WTC11 (cell line): ENCODE results near the gene POLR3A. TPM values are rescaled to one million over a fixed set of nuclear protein-coding genes. Genes with fewer than 3 reads are reported as not detected.

ENCODE experiments used
- ATAC-seq: fragments of 200-7000 bp; cut with Tn5 transposase; 2 replicates; pipeline ENCODE4 v1.10.0; 2021; ENCODE audit warnings: mild to moderate bottlenecking, moderate library complexity
- Bru-seq: library from RNA; stranded (reverse); fragments of 400-500 nt; gene quantifications from one replicate; lab custom pipeline; 2021; lab: Mats Ljungman, UMichigan
- CTCF ChIA-PET: fragments of 300-600 bp; sonication (Branson Sonifier 250); formaldehyde crosslinking; loops from one replicate; lab custom pipeline; 2021; ENCODE audit warnings: antibody characterized with exemption; lab: Charles Lee
- POLR2A ChIA-PET: fragments of 350-600 bp; sonication (Branson Sonifier 250); formaldehyde crosslinking; loops from one replicate; lab custom pipeline; 2021; ENCODE audit warnings: antibody characterized with exemption; lab: Charles Lee
- DNase-seq: peaks from one replicate; pipeline ENCODE4 v3.0.0; 2021; ENCODE audit warnings: low spot score
- H3K27ac Mint-ChIP-seq: 2 replicates; pipeline ENCODE4 v1.8.0; 2021; ENCODE audit warnings: mixed read lengths
- H3K27me3 Mint-ChIP-seq: 2 replicates; pipeline ENCODE4 v1.8.0; 2021; ENCODE audit warnings: low read depth, mild to moderate bottlenecking, moderate library complexity, mixed read lengths
- H3K36me3 Mint-ChIP-seq: 2 replicates; pipeline ENCODE4 v1.8.0; 2021; ENCODE audit warnings: mixed read lengths
- H3K4me1 Mint-ChIP-seq: 2 replicates; pipeline ENCODE4 v1.8.0; 2022; ENCODE audit warnings: mixed read lengths
- H3K4me3 Mint-ChIP-seq: 2 replicates; pipeline ENCODE4 v1.8.0; 2021; ENCODE audit warnings: mild to moderate bottlenecking, moderate library complexity, mixed read lengths
- H3K9me3 Mint-ChIP-seq: 2 replicates; pipeline ENCODE4 v1.8.0; 2021; ENCODE audit warnings: mixed read lengths
- CREB1 ChIP-seq: sonication (generic); formaldehyde crosslinking; IDR thresholded peaks from 2 replicates; pipeline ENCODE4 v1.8.0; 2023; ENCODE audit warnings: mild to moderate bottlenecking, missing genetic modification reagents
- CREM ChIP-seq: sonication (generic); formaldehyde crosslinking; IDR thresholded peaks from 2 replicates; pipeline ENCODE4 v1.8.1; 2022; ENCODE audit warnings: mild to moderate bottlenecking, missing genetic modification reagents, moderate library complexity
- ETV6 ChIP-seq: sonication (generic); formaldehyde crosslinking; IDR thresholded peaks from 2 replicates; pipeline ENCODE4 v1.8.1; 2022; ENCODE audit warnings: mild to moderate bottlenecking, missing genetic modification reagents
- FOXJ3 ChIP-seq: sonication (generic); formaldehyde crosslinking; IDR thresholded peaks from 2 replicates; pipeline ENCODE4 v1.9.0; 2021; ENCODE audit warnings: missing genetic modification reagents, mild to moderate bottlenecking, borderline replicate concordance
- FOXK1 ChIP-seq: sonication (generic); formaldehyde crosslinking; IDR thresholded peaks from 2 replicates; pipeline ENCODE4 v1.8.0; 2022; ENCODE audit warnings: mild to moderate bottlenecking, moderate library complexity, missing genetic modification reagents
- GABPB1 ChIP-seq: sonication (generic); formaldehyde crosslinking; IDR thresholded peaks from 2 replicates; pipeline ENCODE4 v1.8.1; 2023; ENCODE audit warnings: mild to moderate bottlenecking, missing genetic modification reagents
- GTF2I ChIP-seq: fragments of 250-450 bp; sonication (Bioruptor Pico); conservative IDR thresholded peaks from 2 replicates; pipeline ENCODE4 v1.4.0; 2021; ENCODE audit warnings: mild to moderate bottlenecking
- JAZF1 ChIP-seq: fragments of 250-450 bp; sonication (Bioruptor Pico); IDR thresholded peaks from 2 replicates; pipeline ENCODE4 v1.9.0; 2021; ENCODE audit warnings: moderate library complexity, mild to moderate bottlenecking, inconsistent platforms
- JUN ChIP-seq: sonication (generic); formaldehyde crosslinking; IDR thresholded peaks from 2 replicates; pipeline ENCODE4 v1.8.0; 2023; ENCODE audit warnings: mild to moderate bottlenecking, missing genetic modification reagents
- NFE2L1 ChIP-seq: sonication (generic); formaldehyde crosslinking; IDR thresholded peaks from 2 replicates; pipeline ENCODE4 v1.8.1; 2023; ENCODE audit warnings: missing genetic modification reagents
- NR2C2 ChIP-seq: sonication (generic); formaldehyde crosslinking; IDR thresholded peaks from 2 replicates; pipeline ENCODE4 v1.8.0; 2022; ENCODE audit warnings: mild to moderate bottlenecking, missing genetic modification reagents
- PRRX2 ChIP-seq: fragments of 250-450 bp; sonication (Bioruptor Pico); IDR thresholded peaks from 2 replicates; pipeline ENCODE4 v1.8.0; 2021; ENCODE audit warnings: mild to moderate bottlenecking
- SMAD3 ChIP-seq: sonication (generic); formaldehyde crosslinking; IDR thresholded peaks from 2 replicates; pipeline ENCODE4 v1.8.0; 2022; ENCODE audit warnings: missing genetic modification reagents, mild to moderate bottlenecking, borderline replicate concordance
- SP1 ChIP-seq: sonication (generic); formaldehyde crosslinking; conservative IDR thresholded peaks from 2 replicates; pipeline ENCODE4 v1.8.1; 2022; ENCODE audit warnings: missing genetic modification reagents
- TEAD1 ChIP-seq: sonication (generic); formaldehyde crosslinking; IDR thresholded peaks from 2 replicates; pipeline ENCODE4 v1.8.0; 2022; ENCODE audit warnings: mild to moderate bottlenecking, missing genetic modification reagents
- TEAD4 ChIP-seq: sonication (generic); formaldehyde crosslinking; IDR thresholded peaks from 2 replicates; pipeline ENCODE4 v1.8.0; 2022; ENCODE audit warnings: mild to moderate bottlenecking, missing genetic modification reagents
- TP53 ChIP-seq: sonication (generic); formaldehyde crosslinking; IDR thresholded peaks from 2 replicates; pipeline ENCODE4 v1.8.1; 2023; ENCODE audit warnings: mild to moderate bottlenecking, missing genetic modification reagents
- ZBTB21 ChIP-seq: sonication (generic); formaldehyde crosslinking; IDR thresholded peaks from 2 replicates; pipeline ENCODE4 v1.8.1; 2023; ENCODE audit warnings: mild to moderate bottlenecking, missing genetic modification reagents, borderline replicate concordance
- long read RNA-seq, 3 experiments: library from RNA in 1 of 3; library from capped mRNA in 1 of 3; library from polyadenylated mRNA in 1 of 3; unstranded in 2 of 3; stranded (forward) in 1 of 3; transcript quantifications; one replicate each; pipeline ENCODE4 v2.0.0, GENCODE V29; 2021
- total RNA-seq: library from RNA; stranded (reverse); gene quantifications from 3 replicates; pipeline ENCODE4 v1.2.3, GENCODE V29; 2021
- TF ChIP-seq, protein P1 (sequence below): sonication (generic); formaldehyde crosslinking; IDR thresholded peaks from 2 replicates; pipeline ENCODE4 v1.8.1; 2023; ENCODE audit warnings: mild to moderate bottlenecking, missing genetic modification reagents, moderate library complexity
- TF ChIP-seq, protein P2 (sequence below): fragments of 250-450 bp; sonication (Bioruptor Pico); IDR thresholded peaks from 2 replicates; pipeline ENCODE4 v1.9.0; 2021; ENCODE audit warnings: mild to moderate bottlenecking
- TF ChIP-seq, protein P3 (sequence below): fragments of 200-600 bp; IDR thresholded peaks from 2 replicates; pipeline ENCODE4 v1.8.0; 2022; ENCODE audit warnings: antibody characterized with exemption
- TF ChIP-seq, protein P4 (sequence below): fragments of 250-450 bp; sonication (Bioruptor Pico); IDR thresholded peaks from 2 replicates; pipeline ENCODE4 v1.9.0; 2021; ENCODE audit warnings: mild to moderate bottlenecking
- TF ChIP-seq, protein P5 (sequence below): sonication (generic); formaldehyde crosslinking; IDR thresholded peaks from 2 replicates; pipeline ENCODE4 v1.8.1; 2023; ENCODE audit warnings: mild to moderate bottlenecking, missing genetic modification reagents, borderline replicate concordance
- TF ChIP-seq, protein P6 (sequence below): sonication (generic); formaldehyde crosslinking; IDR thresholded peaks from 2 replicates; pipeline ENCODE4 v1.8.1; 2023; ENCODE audit warnings: mild to moderate bottlenecking, moderate library complexity, missing genetic modification reagents

Gene POLR3A
- total RNA-seq = 27.5 to 32.2 TPM (median 27.9 TPM) in 3 replicates
- percentile 76 among the genes with signal in this experiment for Bru-seq, nascent RNA
- long read RNA-seq, experiment 1, full-length matches to known transcripts = 104 of 172 reads
- long read RNA-seq, experiment 1, partial matches to known transcripts = 45 of 172 reads
- long read RNA-seq, experiment 1, other reads (novel, unspliced or antisense) = 23 of 172 reads
- long read RNA-seq, experiment 2, full-length matches to known transcripts = 5 of 39 reads
- long read RNA-seq, experiment 2, partial matches to known transcripts = 15 of 39 reads
- long read RNA-seq, experiment 2, other reads (novel, unspliced or antisense) = 19 of 39 reads
- long read RNA-seq, experiment 3, partial matches to known transcripts = 2 of 3 reads
- long read RNA-seq, experiment 3, other reads (novel, unspliced or antisense) = 1 of 3 reads

DNA sequence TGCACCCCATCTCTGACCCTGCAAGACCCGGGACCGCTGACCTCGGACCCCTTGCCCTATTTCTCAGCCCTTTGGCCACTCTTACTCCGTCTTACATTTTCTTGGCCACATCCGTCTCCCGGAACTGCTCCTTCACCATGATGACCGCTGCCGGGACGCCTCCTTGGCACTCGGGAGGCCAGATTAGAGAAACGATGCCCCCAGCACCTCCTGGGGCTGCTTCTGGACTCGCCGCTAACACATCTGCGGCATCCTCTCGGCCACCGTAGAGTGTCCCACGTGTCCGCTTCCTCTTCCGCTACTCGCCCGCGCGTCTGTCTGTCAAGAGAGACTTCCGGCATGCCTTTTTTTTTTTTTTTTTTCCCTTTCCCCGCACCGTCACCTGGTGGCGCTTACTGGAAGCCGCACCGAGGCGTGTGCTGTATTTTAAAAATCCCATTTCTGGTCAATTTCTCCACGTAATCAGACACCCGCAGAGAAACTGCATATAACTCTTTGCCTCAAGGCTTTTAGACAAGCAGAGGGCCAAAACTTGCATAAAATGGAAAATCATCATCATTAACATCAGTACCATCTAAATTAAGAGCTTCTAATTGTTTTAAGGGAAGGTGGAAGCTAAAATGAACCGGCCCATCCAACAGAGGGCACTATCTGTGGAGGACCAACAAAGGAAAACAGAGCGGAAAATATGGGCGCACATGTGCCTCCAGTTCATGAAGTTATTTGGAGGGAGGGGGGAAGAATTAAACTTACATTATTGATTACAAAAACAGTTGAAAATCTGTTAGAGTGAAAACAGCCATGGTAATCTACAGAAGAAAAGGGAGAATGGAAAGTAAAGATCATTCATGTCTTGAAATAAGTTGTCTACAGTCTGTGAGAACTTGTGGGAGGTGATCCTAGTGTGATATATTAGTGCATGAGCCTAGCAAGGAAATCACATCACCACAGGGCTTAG, at the start of gene POLR3A:
TSS of gene POLR3A (minus strand) at position 247 of the 958 bp plus-strand sequence. CDS start at position 139, 108 bp downstream.
- peak; percentile 56 for ATAC-seq
- CTCF ChIA-PET = interaction anchor here (0.5 to 2.0 kb wide), 21 partner anchors 10 to 1199 kb away, joined by 3 to 12 read pairs (median 3); no protein-coding TSS in a partner anchor
- POLR2A ChIA-PET = interaction anchor here (0.7 kb wide), 1 partner anchor 205 kb away, joined by 3 read pairs; no protein-coding TSS in a partner anchor
- peak; percentile 90 for DNase-seq
- Mint-ChIP-seq H3K36me3 (peaks cover 31% of the 10 kb centered on the region), H3K27me3 (no peaks in the 10 kb centered on the region), H3K27ac (peak within 1 kb of the TSS; percentile 97), H3K4me1 (peaks cover 13% of the 10 kb centered on the region), H3K9me3 (no peaks in the 10 kb centered on the region), H3K4me3 (peak within 1 kb of the TSS; percentile 100)
- TF ChIP-seq, protein P1, sequence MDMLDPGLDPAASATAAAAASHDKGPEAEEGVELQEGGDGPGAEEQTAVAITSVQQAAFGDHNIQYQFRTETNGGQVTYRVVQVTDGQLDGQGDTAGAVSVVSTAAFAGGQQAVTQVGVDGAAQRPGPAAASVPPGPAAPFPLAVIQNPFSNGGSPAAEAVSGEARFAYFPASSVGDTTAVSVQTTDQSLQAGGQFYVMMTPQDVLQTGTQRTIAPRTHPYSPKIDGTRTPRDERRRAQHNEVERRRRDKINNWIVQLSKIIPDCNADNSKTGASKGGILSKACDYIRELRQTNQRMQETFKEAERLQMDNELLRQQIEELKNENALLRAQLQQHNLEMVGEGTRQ (CRISPR knock-in tag) = peak; percentile 97
- no peak for TF ChIP-seq JAZF1 (CRISPR knock-in tag)
- no peak for TF ChIP-seq CREB1
- TF ChIP-seq, protein P2, sequence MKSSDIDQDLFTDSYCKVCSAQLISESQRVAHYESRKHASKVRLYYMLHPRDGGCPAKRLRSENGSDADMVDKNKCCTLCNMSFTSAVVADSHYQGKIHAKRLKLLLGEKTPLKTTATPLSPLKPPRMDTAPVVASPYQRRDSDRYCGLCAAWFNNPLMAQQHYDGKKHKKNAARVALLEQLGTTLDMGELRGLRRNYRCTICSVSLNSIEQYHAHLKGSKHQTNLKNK (CRISPR knock-in tag) = no peak
- no peak for TF ChIP-seq PRRX2
- no peak for TF ChIP-seq NR2C2 (CRISPR knock-in tag)
- no peak; the same call in 1 of the 2 replicates for TF ChIP-seq ETV6
- peak; percentile 57 for TF ChIP-seq NFE2L1 (CRISPR knock-in tag)
- TF ChIP-seq, protein P3, sequence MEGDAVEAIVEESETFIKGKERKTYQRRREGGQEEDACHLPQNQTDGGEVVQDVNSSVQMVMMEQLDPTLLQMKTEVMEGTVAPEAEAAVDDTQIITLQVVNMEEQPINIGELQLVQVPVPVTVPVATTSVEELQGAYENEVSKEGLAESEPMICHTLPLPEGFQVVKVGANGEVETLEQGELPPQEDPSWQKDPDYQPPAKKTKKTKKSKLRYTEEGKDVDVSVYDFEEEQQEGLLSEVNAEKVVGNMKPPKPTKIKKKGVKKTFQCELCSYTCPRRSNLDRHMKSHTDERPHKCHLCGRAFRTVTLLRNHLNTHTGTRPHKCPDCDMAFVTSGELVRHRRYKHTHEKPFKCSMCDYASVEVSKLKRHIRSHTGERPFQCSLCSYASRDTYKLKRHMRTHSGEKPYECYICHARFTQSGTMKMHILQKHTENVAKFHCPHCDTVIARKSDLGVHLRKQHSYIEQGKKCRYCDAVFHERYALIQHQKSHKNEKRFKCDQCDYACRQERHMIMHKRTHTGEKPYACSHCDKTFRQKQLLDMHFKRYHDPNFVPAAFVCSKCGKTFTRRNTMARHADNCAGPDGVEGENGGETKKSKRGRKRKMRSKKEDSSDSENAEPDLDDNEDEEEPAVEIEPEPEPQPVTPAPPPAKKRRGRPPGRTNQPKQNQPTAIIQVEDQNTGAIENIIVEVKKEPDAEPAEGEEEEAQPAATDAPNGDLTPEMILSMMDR = no peak
- TF ChIP-seq ZBTB21 (CRISPR knock-in tag) = no peak
- TF ChIP-seq GABPB1 (CRISPR knock-in tag) = peak; percentile 70
- TF ChIP-seq, protein P4, sequence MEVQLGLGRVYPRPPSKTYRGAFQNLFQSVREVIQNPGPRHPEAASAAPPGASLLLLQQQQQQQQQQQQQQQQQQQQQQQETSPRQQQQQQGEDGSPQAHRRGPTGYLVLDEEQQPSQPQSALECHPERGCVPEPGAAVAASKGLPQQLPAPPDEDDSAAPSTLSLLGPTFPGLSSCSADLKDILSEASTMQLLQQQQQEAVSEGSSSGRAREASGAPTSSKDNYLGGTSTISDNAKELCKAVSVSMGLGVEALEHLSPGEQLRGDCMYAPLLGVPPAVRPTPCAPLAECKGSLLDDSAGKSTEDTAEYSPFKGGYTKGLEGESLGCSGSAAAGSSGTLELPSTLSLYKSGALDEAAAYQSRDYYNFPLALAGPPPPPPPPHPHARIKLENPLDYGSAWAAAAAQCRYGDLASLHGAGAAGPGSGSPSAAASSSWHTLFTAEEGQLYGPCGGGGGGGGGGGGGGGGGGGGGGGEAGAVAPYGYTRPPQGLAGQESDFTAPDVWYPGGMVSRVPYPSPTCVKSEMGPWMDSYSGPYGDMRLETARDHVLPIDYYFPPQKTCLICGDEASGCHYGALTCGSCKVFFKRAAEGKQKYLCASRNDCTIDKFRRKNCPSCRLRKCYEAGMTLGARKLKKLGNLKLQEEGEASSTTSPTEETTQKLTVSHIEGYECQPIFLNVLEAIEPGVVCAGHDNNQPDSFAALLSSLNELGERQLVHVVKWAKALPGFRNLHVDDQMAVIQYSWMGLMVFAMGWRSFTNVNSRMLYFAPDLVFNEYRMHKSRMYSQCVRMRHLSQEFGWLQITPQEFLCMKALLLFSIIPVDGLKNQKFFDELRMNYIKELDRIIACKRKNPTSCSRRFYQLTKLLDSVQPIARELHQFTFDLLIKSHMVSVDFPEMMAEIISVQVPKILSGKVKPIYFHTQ (CRISPR knock-in tag) = no peak
- no peak for TF ChIP-seq TEAD4
- TF ChIP-seq, protein P5, sequence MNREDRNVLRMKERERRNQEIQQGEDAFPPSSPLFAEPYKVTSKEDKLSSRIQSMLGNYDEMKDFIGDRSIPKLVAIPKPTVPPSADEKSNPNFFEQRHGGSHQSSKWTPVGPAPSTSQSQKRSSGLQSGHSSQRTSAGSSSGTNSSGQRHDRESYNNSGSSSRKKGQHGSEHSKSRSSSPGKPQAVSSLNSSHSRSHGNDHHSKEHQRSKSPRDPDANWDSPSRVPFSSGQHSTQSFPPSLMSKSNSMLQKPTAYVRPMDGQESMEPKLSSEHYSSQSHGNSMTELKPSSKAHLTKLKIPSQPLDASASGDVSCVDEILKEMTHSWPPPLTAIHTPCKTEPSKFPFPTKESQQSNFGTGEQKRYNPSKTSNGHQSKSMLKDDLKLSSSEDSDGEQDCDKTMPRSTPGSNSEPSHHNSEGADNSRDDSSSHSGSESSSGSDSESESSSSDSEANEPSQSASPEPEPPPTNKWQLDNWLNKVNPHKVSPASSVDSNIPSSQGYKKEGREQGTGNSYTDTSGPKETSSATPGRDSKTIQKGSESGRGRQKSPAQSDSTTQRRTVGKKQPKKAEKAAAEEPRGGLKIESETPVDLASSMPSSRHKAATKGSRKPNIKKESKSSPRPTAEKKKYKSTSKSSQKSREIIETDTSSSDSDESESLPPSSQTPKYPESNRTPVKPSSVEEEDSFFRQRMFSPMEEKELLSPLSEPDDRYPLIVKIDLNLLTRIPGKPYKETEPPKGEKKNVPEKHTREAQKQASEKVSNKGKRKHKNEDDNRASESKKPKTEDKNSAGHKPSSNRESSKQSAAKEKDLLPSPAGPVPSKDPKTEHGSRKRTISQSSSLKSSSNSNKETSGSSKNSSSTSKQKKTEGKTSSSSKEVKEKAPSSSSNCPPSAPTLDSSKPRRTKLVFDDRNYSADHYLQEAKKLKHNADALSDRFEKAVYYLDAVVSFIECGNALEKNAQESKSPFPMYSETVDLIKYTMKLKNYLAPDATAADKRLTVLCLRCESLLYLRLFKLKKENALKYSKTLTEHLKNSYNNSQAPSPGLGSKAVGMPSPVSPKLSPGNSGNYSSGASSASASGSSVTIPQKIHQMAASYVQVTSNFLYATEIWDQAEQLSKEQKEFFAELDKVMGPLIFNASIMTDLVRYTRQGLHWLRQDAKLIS = no peak
- TF ChIP-seq, protein P6, sequence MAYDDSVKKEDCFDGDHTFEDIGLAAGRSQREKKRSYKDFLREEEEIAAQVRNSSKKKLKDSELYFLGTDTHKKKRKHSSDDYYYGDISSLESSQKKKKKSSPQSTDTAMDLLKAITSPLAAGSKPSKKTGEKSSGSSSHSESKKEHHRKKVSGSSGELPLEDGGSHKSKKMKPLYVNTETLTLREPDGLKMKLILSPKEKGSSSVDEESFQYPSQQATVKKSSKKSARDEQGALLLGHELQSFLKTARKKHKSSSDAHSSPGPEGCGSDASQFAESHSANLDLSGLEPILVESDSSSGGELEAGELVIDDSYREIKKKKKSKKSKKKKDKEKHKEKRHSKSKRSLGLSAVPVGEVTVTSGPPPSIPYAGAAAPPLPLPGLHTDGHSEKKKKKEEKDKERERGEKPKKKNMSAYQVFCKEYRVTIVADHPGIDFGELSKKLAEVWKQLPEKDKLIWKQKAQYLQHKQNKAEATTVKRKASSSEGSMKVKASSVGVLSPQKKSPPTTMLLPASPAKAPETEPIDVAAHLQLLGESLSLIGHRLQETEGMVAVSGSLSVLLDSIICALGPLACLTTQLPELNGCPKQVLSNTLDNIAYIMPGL = peak; percentile 34; the same call in 1 of the 2 replicates
- no peak for TF ChIP-seq JUN
- peak; percentile 34 for TF ChIP-seq TEAD1 (CRISPR knock-in tag)
- TF ChIP-seq FOXK1 (CRISPR knock-in tag) = 0 out of 2 replicates have a peak, but pooled peaks have one; percentile 38
- TF ChIP-seq SP1 (CRISPR knock-in tag) = peak; percentile 46
- no peak for TF ChIP-seq CREM (CRISPR knock-in tag)
- TF ChIP-seq TP53 (CRISPR knock-in tag) = no peak
- TF ChIP-seq GTF2I (CRISPR knock-in tag) = no peak
- no peak for TF ChIP-seq FOXJ3 (CRISPR knock-in tag)
- no peak for TF ChIP-seq SMAD3 (CRISPR knock-in tag)
